Rectal smooth muscle tissue (tissue), 1 donor: ENCODE results near the gene LINGO1.

ENCODE experiments used
- H3K27ac ChIP-seq: one replicate; pipeline ENCODE4 v1.7.0; 2013; ENCODE audit warnings: low read depth, low read length, inconsistent platforms
- H3K27me3 ChIP-seq: one replicate; pipeline ENCODE4 v1.7.0; 2013; ENCODE audit warnings: low read length; ENCODE audit not compliant: control insufficient read depth, insufficient read depth
- H3K36me3 ChIP-seq: one replicate; pipeline ENCODE4 v1.7.0; 2013; ENCODE audit warnings: low read length; ENCODE audit not compliant: control insufficient read depth, insufficient read depth
- H3K4me1 ChIP-seq: one replicate; pipeline ENCODE4 v1.7.0; 2013; ENCODE audit warnings: low read length; ENCODE audit not compliant: control insufficient read depth, insufficient read depth
- H3K4me3 ChIP-seq: one replicate; pipeline ENCODE4 v1.7.0; 2013; ENCODE audit warnings: low read length
- H3K9ac ChIP-seq: one replicate; pipeline ENCODE4 v1.7.0; 2013; ENCODE audit warnings: low read length

LINGO1 gene

GRCh38 chr15:77627067-77627466 is 5.6 kb downstream of the LINGO1 start:
- Histone ChIP-seq H3K4me3 (no peak overlapping the region), H3K36me3 (no peaks in the 10 kb centered on the region), H3K9ac (no peak overlapping the region), H3K27ac (no peak overlapping the region), H3K27me3 (peaks cover 9% of the 10 kb centered on the region), H3K4me1 (no peaks in the 10 kb centered on the region)

- Histone ChIP-seq H3K36me3 (no peaks in the 10 kb centered on the region), H3K4me1 (no peaks in the 10 kb centered on the region), H3K4me3 (no peak overlapping the region), H3K27me3 (no peaks in the 10 kb centered on the region), H3K9ac (no peak overlapping the region), H3K27ac (no peak overlapping the region)
These were observed 6.7 kb downstream of the LINGO1 start for GRCh38 chr15:77626002-77626401.

GRCh38 chr15:77625376-77625775 is 7.3 kb downstream of the LINGO1 start:
- peaks cover 3% of the 10 kb centered on the region for H3K27me3 ChIP-seq
- no peak overlapping the region for H3K27ac ChIP-seq
- no peak overlapping the region for H3K9ac ChIP-seq

GRCh38 chr15:77624868-77625267 is 7.8 kb downstream of the LINGO1 start:
- peaks cover 3% of the 10 kb centered on the region for H3K27me3 ChIP-seq
- no peaks in the 10 kb centered on the region for H3K36me3 ChIP-seq
- H3K4me1 ChIP-seq: no peaks in the 10 kb centered on the region
- H3K4me3 ChIP-seq: no peak overlapping the region
- H3K27ac ChIP-seq: no peak overlapping the region
- H3K9ac ChIP-seq: no peak overlapping the region

More at GRCh38 chr15:77625376-77625775, 7.3 kb downstream of the LINGO1 start:
- Histone ChIP-seq H3K36me3 (no peaks in the 10 kb centered on the region), H3K4me1 (no peaks in the 10 kb centered on the region), H3K4me3 (no peak overlapping the region)

GRCh38 chr15:77623755-77624524 is 8.8 kb downstream of the LINGO1 start:
- Histone ChIP-seq H3K4me1 (no peaks in the 10 kb centered on the region), H3K36me3 (no peaks in the 10 kb centered on the region), H3K4me3 (no peak overlapping the region), H3K27me3 (peaks cover 3% of the 10 kb centered on the region), H3K9ac (no peak overlapping the region), H3K27ac (no peak overlapping the region)

- H3K36me3 ChIP-seq: no peaks in the 10 kb centered on the region
- no peak overlapping the region for H3K4me3 ChIP-seq
- no peak overlapping the region for H3K27ac ChIP-seq
- no peaks in the 10 kb centered on the region for H3K4me1 ChIP-seq
- H3K27me3 ChIP-seq: peaks cover 3% of the 10 kb centered on the region
- no peak overlapping the region for H3K9ac ChIP-seq
These were observed 9.6 kb downstream of the LINGO1 start for GRCh38 chr15:77622934-77623754.

- no peak overlapping the region for H3K9ac ChIP-seq
- H3K36me3 ChIP-seq: no peaks in the 10 kb centered on the region
- H3K27ac ChIP-seq: no peak overlapping the region
- H3K4me3 ChIP-seq: no peak overlapping the region
- no peaks in the 10 kb centered on the region for H3K4me1 ChIP-seq
- peaks cover 3% of the 10 kb centered on the region for H3K27me3 ChIP-seq
These were observed 10.3 kb downstream of the LINGO1 start for GRCh38 chr15:77622209-77622933.

- H3K27me3 ChIP-seq: peaks cover 3% of the 10 kb centered on the region
- no peak overlapping the region for H3K27ac ChIP-seq
- no peak overlapping the region for H3K9ac ChIP-seq
- H3K36me3 ChIP-seq: no peaks in the 10 kb centered on the region
- H3K4me3 ChIP-seq: no peak overlapping the region
- H3K4me1 ChIP-seq: no peaks in the 10 kb centered on the region
These were observed 10.9 kb downstream of the LINGO1 start for GRCh38 chr15:77621847-77622208.

GRCh38 chr15:77620960-77621647 is 11.6 kb downstream of the LINGO1 start:
- H3K9ac ChIP-seq: no peak overlapping the region
- H3K4me1 ChIP-seq: no peaks in the 10 kb centered on the region
- peaks cover 3% of the 10 kb centered on the region for H3K27me3 ChIP-seq
- no peaks in the 10 kb centered on the region for H3K36me3 ChIP-seq
- no peak overlapping the region for H3K4me3 ChIP-seq
- H3K27ac ChIP-seq: no peak overlapping the region

GRCh38 chr15:77620297-77620696 is 12.4 kb downstream of the LINGO1 start:
- H3K4me1 ChIP-seq: no peaks in the 10 kb centered on the region
- no peaks in the 10 kb centered on the region for H3K36me3 ChIP-seq
- peaks cover 3% of the 10 kb centered on the region for H3K27me3 ChIP-seq
- H3K27ac ChIP-seq: no peak overlapping the region
- H3K9ac ChIP-seq: no peak overlapping the region
- H3K4me3 ChIP-seq: no peak overlapping the region

GRCh38 chr15:77619883-77620282 is 12.8 kb downstream of the LINGO1 start:
- Histone ChIP-seq H3K27me3 (peaks cover 3% of the 10 kb centered on the region), H3K36me3 (no peaks in the 10 kb centered on the region), H3K4me1 (no peaks in the 10 kb centered on the region), H3K4me3 (no peak overlapping the region), H3K9ac (no peak overlapping the region), H3K27ac (no peak overlapping the region)
